HPDE6-E6E7 (cell line): ENCODE results near the gene GBE1.

Source experiments
- DNase-seq: peaks from one replicate; pipeline ENCODE4 v3.0.0; 2011; ENCODE audit warnings: missing footprints; ENCODE audit errors: extremely low spot score

GBE1 gene

GRCh38 chr3:81621277-81621676 lies 140.2 kb downstream of the GBE1 start:
- DNase-seq: no peak

DNA sequence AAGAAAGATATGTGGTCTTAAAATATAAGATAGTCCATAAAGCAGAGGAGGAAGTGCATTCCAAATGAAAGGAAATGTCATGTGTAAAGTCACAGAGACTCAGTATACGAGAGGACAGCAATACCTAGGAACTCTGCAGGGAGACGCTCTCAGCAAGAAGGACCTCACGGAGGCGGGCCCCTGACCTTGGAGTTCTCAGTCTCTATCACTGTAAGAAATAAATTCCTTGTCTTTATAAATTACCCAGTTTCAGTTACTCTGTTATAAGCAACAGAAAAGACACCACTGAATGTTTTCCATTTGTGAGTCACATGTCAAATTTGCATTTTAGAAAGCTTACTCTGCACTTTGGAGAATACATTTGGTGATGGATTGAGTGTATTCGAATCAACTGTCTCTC lies 140.6 kb downstream of the GBE1 start:
- no peak for DNase-seq

- no peak for DNase-seq
Observed at GRCh38 chr3:81612768-81613167, 148.7 kb downstream of the GBE1 start.

GRCh38 chr3:81602781-81603180 lies 158.7 kb downstream of the GBE1 start:
- DNase-seq: no peak

GRCh38 chr3:81601707-81602305 lies 159.6 kb downstream of the GBE1 start:
- DNase-seq: no peak

- DNase-seq: no peak
Observed at GRCh38 chr3:81592101-81592500, 169.3 kb downstream of the GBE1 start.

DNA sequence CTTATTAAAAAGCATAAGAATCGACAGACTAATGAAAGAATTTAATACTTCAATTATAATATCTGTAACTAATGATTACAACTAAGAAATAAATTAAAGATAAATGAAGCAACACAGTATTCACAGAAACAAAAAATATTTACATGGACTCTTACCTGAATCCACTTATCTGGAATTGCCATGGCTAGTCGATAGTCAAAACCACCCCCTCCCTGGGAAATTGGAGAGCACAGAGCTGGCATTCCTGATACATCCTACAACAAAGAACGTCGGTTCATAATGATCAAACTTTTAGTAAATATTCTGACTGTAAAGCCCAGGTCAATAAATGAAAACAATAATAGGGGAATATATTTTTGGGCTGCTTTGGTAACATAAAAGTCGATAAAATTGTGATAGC lies 175.5 kb downstream of the GBE1 start:
- DNase-seq: no peak

DNA sequence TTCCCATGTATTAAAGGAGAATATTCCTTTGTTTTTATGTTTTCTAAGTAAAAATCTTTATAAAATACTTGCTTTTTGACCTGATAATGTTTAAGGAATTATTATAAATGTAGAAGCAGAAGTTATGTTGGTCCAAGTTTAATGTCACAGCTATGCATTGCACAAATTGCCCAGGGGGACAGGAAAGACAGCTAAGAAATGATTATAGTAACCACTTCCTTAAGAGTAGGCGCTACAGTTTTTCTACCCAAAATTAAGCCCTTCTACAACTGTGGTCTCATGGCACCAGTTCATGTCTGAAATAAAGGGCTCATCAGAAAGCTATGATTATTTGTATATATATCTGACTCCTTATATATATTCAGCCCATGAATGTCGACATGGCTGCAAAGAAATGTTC lies 176.4 kb downstream of the GBE1 start:
- no peak for DNase-seq

GRCh38 chr3:81581966-81582599 lies 179.4 kb downstream of the GBE1 start:
- no peak for DNase-seq

DNA sequence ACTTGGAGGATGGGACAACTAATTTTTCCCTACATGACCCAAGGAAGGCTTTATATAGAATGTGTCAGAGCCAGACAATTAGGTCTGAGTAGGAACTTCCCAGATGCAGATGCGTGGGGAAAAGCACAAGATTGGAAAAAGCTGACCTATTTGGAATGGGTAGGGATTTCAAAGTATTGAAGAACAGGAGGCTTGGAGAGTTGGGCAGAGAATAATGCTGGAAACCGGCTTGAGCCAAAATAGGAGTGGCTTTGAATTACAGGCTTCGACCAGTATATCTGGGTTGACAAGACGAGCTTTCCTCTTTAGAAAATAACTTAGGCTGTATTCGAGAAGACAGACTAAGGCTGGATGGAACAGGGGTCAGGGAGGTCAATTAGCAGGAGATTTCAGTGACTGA lies 181.1 kb downstream of the GBE1 start:
- DNase-seq: no peak

GRCh38 chr3:81579744-81580143 lies 181.7 kb downstream of the GBE1 start:
- no peak for DNase-seq

DNA sequence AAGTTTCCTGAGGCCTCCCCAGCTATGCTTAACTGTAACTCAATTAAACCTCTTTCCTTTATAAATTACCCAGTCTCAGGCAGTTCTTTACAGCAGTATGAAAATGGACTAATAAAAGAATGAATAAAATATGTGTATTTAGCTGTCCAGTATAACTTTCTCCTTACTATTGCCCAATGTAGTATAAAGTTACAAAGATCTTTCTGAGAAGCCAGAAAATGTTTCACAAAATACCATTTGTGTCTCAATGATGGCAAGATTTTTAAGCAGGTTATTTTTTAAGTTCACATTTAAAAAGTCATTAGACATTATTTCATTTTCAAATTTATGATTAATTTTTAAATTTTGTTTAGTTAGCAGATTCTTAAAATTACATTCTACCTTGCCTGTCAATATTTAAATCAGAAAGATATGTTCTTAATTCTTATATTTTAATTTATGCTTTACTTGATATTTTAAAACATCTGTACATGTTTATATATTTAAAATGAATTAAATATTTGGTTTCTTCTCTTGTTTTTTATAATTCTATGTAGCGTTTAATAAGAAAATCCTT lies 189.2 kb downstream of the GBE1 start:
- no peak for DNase-seq

DNA sequence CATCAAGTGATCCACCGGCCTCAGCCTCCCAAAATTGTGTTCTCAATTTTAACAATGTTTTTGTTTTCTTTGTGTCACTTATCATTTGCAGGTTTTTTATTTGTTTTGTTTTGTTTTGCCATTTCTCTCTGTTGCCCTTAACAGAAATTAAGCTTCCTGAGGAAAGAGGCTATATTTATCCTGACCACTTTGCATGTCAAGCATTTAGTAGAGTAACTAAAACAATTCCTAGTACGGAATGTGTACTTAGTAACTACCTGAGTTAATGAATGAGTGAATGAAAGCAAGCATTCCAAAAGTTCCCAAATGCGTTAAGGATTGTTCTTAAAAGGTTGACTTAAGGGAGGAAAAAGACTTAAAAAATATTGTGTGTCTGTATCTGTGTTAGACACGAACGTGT lies 193.1 kb downstream of the GBE1 start:
- no peak for DNase-seq

DNA sequence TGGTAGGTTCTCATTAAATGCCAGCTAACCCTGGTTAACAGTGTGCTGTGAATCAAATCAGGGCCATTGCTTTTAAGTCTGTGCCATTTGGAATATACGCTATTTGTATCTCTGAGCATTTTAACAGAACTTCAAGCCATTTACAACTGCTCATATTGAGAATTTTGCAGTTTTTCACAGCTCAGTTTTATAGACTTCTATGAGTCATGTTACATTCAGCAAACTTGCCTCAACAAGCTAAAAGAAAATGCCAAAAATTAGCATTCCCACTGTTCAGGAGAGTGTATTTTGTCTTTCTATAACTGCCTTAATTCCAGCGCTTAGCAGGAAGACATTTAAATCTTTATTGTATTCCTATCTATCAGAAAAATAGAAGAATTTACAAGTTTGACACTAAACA lies 196.4 kb downstream of the GBE1 start:
- no peak for DNase-seq

GRCh38 chr3:81558106-81558505 lies 203.3 kb downstream of the GBE1 start:
- DNase-seq: no peak

GRCh38 chr3:81554801-81555200 lies 206.6 kb downstream of the GBE1 start:
- no peak for DNase-seq

DNA sequence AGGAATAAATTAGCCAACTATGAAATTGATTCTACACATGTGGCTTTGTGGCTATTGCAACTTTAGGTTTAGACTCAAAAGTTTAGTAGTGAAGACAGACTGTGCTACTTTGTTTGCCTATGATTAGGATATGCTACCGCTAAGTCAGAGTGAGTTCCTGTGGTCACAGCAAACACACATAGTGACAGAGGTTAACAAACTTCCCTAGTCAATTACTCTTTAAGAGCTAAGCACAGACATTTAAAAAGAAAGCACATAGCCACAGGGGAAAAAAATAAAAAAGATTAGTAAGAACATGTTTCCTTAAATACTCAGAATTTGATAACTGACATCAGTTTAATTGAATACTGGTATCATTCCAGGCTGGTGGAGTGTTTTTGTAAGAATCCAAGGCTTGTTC lies 207.1 kb downstream of the GBE1 start:
- DNase-seq: no peak

GRCh38 chr3:81550415-81550814 lies 211.0 kb downstream of the GBE1 start:
- no peak for DNase-seq

- DNase-seq: no peak
Observed at GRCh38 chr3:81549831-81550230, 211.6 kb downstream of the GBE1 start.

- DNase-seq: no peak
Observed at GRCh38 chr3:81549388-81549787, 212.1 kb downstream of the GBE1 start.

DNA sequence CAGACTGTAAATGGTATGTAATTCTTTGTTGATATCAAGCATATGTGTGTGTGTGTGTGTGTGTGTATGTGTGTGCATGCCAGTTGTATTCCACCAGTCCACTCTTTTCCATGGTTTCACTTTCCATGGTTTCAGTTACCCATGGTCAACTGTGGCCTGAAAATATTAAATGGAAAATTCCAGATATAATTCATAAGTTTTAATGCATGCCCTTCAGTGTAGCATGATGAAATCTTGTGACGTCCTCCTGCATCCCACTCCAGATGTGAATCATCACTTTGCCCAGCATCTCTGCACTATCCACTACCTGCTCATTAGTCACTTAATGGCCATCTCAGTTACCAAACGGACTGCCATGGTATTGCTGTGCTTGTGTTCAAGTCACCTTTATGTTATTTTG lies 215.9 kb downstream of the GBE1 start:
- no peak for DNase-seq

- DNase-seq: no peak
Observed at GRCh38 chr3:81544385-81544784, 217.1 kb downstream of the GBE1 start.

DNA sequence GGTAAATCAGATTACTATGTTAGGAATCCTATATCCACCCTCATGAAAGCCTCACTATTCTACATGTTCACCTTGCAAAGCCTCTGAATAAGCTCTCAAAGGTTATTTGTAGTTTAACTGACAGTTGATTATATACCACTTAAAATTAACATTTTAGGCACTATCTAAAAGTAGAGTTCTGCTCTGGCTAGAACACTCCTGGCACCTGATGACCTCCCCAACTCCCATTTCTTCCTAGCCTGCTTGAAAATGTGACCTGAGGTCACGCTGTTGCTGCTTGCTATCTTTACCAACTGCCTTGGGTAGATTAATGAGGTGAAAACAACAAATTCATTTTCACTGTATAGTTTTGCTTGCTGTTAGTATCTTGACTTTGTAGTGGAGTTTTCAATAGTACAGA lies 220.7 kb downstream of the GBE1 start:
- DNase-seq: no peak

- no peak for DNase-seq
Observed at GRCh38 chr3:81531846-81532245, 229.6 kb downstream of the GBE1 start.
